ENCODE data around the gene FSHR. TPM values are rescaled to one million over a fixed set of nuclear protein-coding genes. Genes with fewer than 3 reads are reported as not detected.

FSHR gene
- total RNA-seq, 1 donor from 2014 or later, result not detected

DNA sequence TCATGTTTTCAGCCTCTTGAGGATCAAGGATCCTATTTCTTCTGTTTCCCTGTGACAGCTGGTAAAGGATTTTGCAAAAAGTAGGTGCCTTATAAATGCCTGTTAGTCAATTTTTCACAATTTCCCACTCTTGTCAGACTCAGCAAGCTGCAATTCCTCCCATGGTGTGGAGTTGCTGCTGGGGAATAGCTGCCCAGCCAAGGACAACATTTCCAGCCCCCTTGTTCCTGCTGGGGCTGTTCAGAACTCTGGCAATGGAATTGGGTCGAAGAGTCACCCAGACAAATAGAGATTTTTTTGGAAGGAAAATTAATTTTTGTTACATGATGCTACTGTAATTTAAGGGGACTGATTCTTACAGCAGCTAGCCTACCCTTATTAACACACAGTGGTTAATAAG, 43.7 kb downstream of the FSHR start:
- Mint-ChIP-seq H3K36me3 (ENCODE audit: low read depth) (no peaks in the 10 kb centered on the region), H3K27me3 (ENCODE audit: low read depth) (peaks cover 5% of the 10 kb centered on the region), H3K9me3 (ENCODE audit: low read depth) (no peaks in the 10 kb centered on the region), H3K27ac (ENCODE audit: unreplicated experiment) (no peak overlapping the region), H3K4me3 (ENCODE audit: unreplicated experiment) (no peak overlapping the region), H3K4me1 (ENCODE audit: low read depth) (no peaks in the 10 kb centered on the region)
- no peak for DNase-seq (ENCODE audit: low spot score)
- TF ChIP-seq, protein P1, sequence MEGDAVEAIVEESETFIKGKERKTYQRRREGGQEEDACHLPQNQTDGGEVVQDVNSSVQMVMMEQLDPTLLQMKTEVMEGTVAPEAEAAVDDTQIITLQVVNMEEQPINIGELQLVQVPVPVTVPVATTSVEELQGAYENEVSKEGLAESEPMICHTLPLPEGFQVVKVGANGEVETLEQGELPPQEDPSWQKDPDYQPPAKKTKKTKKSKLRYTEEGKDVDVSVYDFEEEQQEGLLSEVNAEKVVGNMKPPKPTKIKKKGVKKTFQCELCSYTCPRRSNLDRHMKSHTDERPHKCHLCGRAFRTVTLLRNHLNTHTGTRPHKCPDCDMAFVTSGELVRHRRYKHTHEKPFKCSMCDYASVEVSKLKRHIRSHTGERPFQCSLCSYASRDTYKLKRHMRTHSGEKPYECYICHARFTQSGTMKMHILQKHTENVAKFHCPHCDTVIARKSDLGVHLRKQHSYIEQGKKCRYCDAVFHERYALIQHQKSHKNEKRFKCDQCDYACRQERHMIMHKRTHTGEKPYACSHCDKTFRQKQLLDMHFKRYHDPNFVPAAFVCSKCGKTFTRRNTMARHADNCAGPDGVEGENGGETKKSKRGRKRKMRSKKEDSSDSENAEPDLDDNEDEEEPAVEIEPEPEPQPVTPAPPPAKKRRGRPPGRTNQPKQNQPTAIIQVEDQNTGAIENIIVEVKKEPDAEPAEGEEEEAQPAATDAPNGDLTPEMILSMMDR (IDR thresholded peaks at IDR 0.05), result no peak

DNA sequence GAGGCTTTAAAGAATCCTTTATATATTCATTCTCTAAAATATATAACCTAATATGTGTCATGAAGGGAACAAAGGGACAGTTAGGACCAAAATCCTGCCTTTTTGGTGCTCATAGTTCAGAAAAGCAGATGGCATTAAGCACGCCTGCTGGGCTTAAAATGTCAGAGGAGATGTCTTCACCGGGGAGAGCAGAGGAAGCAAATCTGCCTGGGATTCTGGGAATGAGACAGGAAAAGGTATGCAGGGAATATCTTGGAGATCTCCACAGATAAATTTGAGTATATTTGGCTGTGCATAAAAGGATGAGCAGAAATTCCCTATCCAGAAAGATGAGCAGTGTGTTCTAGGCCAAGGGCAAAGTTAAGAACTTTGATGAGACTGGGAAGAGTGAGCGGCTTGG, 45.5 kb downstream of the FSHR start:
- H3K4me3 Mint-ChIP-seq (ENCODE audit: unreplicated experiment), result no peak overlapping the region
- H3K4me1 Mint-ChIP-seq (ENCODE audit: low read depth), result no peaks in the 10 kb centered on the region

DNA sequence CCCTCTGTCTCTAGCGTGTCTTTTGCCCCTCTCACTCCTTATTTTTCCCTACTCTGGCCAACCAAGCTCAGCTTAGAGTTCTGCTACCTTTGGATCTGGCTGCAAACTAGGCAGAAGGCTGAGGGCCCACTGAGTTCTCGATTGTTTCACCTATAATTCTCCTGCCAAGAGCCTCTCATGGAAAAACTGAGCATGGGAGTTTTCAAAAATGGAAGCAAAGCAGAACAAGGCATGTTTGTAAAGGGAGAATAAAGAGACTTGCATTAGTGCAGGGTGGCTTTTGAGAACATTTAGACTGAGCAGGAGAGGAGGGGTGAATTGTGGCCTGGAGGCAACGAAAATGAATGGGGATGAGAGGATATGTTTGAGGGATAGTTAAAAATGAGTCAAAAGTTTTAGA, 45.9 kb downstream of the FSHR start:
- no peak for DNase-seq (ENCODE audit: low spot score)
- Mint-ChIP-seq H3K36me3 (ENCODE audit: low read depth) (no peaks in the 10 kb centered on the region), H3K4me1 (ENCODE audit: low read depth) (no peaks in the 10 kb centered on the region), H3K4me3 (ENCODE audit: unreplicated experiment) (no peak overlapping the region), H3K27me3 (ENCODE audit: low read depth) (peaks cover 5% of the 10 kb centered on the region), H3K27ac (ENCODE audit: unreplicated experiment) (no peak overlapping the region), H3K9me3 (ENCODE audit: low read depth) (no peaks in the 10 kb centered on the region)
- TF ChIP-seq, protein P1 (IDR thresholded peaks at IDR 0.05), result no peak

More for the DNA sequence above, 45.5 kb downstream of the FSHR start:
- peaks cover 5% of the 10 kb centered on the region for H3K27me3 Mint-ChIP-seq (ENCODE audit: low read depth)
- no peak overlapping the region for H3K27ac Mint-ChIP-seq (ENCODE audit: unreplicated experiment)
- H3K9me3 Mint-ChIP-seq (ENCODE audit: low read depth), result no peaks in the 10 kb centered on the region
- TF ChIP-seq, protein P1 (IDR thresholded peaks at IDR 0.05), result no peak
- no peak for DNase-seq (ENCODE audit: low spot score)
- H3K36me3 Mint-ChIP-seq (ENCODE audit: low read depth), result no peaks in the 10 kb centered on the region

DNA sequence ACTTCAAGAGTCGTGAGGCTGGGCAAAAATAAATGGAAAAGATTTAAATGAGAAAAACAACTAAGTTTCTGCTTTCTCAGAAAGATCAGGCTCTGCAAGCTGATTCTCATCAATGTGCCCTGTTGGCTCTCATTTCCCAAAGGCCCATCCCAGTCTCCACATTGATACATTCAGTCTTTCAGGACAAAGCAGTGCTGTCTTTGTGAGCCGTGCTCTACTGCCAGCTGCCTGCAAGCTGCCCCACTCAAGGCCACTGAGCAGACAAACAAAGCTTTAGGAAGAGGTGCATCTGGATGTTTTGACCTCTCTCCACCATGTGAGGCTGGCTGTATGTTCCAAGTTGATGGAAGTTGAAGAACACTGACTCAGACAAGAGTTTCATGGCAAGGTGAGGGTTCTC, 48.8 kb downstream of the FSHR start:
- no peaks in the 10 kb centered on the region for H3K4me1 Mint-ChIP-seq (ENCODE audit: low read depth)
- no peak for DNase-seq (ENCODE audit: low spot score)
- TF ChIP-seq, protein P1 (IDR thresholded peaks at IDR 0.05), result no peak
- peaks cover 5% of the 10 kb centered on the region for H3K27me3 Mint-ChIP-seq (ENCODE audit: low read depth)
- no peaks in the 10 kb centered on the region for H3K9me3 Mint-ChIP-seq (ENCODE audit: low read depth)
- H3K27ac Mint-ChIP-seq (ENCODE audit: unreplicated experiment), result no peak overlapping the region
- H3K4me3 Mint-ChIP-seq (ENCODE audit: unreplicated experiment), result no peak overlapping the region
- no peaks in the 10 kb centered on the region for H3K36me3 Mint-ChIP-seq (ENCODE audit: low read depth)

DNA sequence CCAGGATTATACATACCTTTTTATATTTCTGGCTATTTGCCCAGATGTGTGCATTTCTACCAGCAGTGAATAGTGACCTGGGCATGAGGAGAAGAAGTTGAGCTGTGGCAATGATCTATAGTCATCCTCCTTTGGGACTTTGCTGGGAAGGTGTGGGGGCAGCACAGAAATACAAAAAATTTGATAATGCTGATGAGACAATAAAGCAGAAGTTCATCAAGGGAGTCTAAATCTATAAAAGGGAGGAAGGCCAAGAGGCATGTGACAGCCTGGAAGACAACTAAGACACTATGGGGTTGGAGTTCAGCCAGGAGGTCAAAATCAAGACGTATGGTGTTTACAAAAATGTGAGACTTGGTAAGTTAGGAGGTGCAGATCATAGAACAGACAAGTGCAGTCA, 52.2 kb downstream of the FSHR start:
- Mint-ChIP-seq H3K27ac (ENCODE audit: unreplicated experiment) (no peak overlapping the region), H3K4me3 (ENCODE audit: unreplicated experiment) (no peak overlapping the region), H3K4me1 (ENCODE audit: low read depth) (no peaks in the 10 kb centered on the region), H3K36me3 (ENCODE audit: low read depth) (no peaks in the 10 kb centered on the region), H3K27me3 (ENCODE audit: low read depth) (no peaks in the 10 kb centered on the region), H3K9me3 (ENCODE audit: low read depth) (no peaks in the 10 kb centered on the region)
- TF ChIP-seq, protein P1 (IDR thresholded peaks at IDR 0.05), result no peak
- DNase-seq (ENCODE audit: low spot score), result no peak

All from chondrocyte (in vitro differentiated cells).